T-helper 17 cell (primary cell): ENCODE data around the gene RPL15. TPM values are rescaled to one million over a fixed set of nuclear protein-coding genes. Genes with fewer than 3 reads are reported as not detected.

Experiments used
- ATAC-seq: fragments of 150-1000 bp; cut with Tn5 transposase; 2 replicates; pipeline ENCODE4 v1.10.0; 2021; ENCODE audit warnings: mild to moderate bottlenecking, moderate library complexity
- DNase-seq, 3 donors: peaks; one replicate each; pipeline versions ENCODE4 v3.0.0 to v3.0.0-alpha.2; 2020 to 2021
- H3K9me3 ChIP-seq: one replicate; pipeline ENCODE4 v1.7.0; 2013; ENCODE audit warnings: low read length, mild to moderate bottlenecking; ENCODE audit not compliant: control insufficient read depth, poor library complexity, severe bottlenecking
- H3K27ac Mint-ChIP-seq: one replicate; pipeline ENCODE4 v1.8.0; 2022; ENCODE audit warnings: mild to moderate bottlenecking, moderate library complexity, mixed read lengths
- H3K27me3 Mint-ChIP-seq: one replicate; pipeline ENCODE4 v1.8.0; 2022; ENCODE audit warnings: mixed read lengths
- H3K36me3 Mint-ChIP-seq: one replicate; pipeline ENCODE4 v1.8.0; 2022; ENCODE audit warnings: low read depth, mixed read lengths
- H3K4me1 Mint-ChIP-seq: one replicate; pipeline ENCODE4 v1.8.0; 2022; ENCODE audit warnings: mild to moderate bottlenecking, mixed read lengths
- H3K4me3 Mint-ChIP-seq: one replicate; pipeline ENCODE4 v1.8.0; 2022; ENCODE audit warnings: mild to moderate bottlenecking, moderate library complexity, mixed read lengths
- total RNA-seq, 4 donors: library from RNA in 2 of 4; stranded (reverse) in 2 of 4; gene quantifications; one replicate each; pipeline ENCODE4 v1.2.3 and lab custom pipeline; 2022 to 2026

Gene RPL15
- total RNA-seq, 2 donors from 2014 or later: 1,887 to 2,036 TPM

DNA sequence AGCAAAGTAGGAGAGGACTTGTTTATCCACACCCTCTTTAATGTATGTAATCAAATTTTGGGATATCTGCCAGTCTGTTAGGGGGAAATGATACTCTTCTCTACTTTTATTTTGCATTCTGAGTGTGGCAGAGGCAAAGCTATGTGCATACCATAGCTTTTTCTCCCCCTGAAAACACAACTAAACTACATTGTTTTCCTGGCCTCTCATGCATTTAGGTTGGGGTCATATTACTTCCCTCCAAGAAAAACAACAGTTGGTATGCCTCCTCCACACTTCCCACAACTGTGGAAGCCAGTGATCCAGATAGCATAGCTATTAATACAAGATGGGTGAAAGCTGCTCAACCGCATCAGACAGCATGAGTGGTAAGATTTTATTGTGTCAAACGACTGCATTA, 6.9 kb downstream of the RPL15 start:
- Mint-ChIP-seq H3K4me1 (peaks cover 12% of the 10 kb centered on the region), H3K27ac (no peak overlapping the region), H3K27me3 (no peaks in the 10 kb centered on the region), H3K4me3 (no peak overlapping the region), H3K36me3 (no peaks in the 10 kb centered on the region)
- no peak for DNase-seq
- no peaks in the 10 kb centered on the region for H3K9me3 ChIP-seq
- ATAC-seq: no peak

DNA sequence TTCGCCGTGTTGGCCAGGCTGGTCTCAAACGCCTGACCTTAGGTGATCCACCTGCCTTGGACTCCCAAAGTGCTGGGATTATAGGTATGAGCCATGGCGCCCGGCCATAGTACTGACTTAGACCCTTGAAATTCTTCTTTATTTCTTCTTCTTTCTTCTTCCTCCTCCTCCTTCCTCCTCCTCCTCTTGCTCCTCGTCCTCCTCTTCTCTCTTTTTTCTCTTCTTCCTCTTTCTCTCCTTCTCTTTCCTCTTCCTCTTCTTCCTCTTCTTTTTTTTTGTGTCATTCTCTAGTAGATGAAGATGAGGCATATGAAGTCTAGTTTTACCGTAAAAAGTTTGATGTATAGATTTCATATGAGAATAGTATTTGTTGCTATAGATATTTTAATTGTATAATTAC, 9.3 kb downstream of the RPL15 start:
- Mint-ChIP-seq H3K27ac (no peak overlapping the region), H3K4me3 (no peak overlapping the region), H3K36me3 (peaks cover 2% of the 10 kb centered on the region), H3K27me3 (peaks cover 1% of the 10 kb centered on the region), H3K4me1 (peaks cover 3% of the 10 kb centered on the region)
- no peaks in the 10 kb centered on the region for H3K9me3 ChIP-seq
- DNase-seq: no peak
- no peak for ATAC-seq

DNA sequence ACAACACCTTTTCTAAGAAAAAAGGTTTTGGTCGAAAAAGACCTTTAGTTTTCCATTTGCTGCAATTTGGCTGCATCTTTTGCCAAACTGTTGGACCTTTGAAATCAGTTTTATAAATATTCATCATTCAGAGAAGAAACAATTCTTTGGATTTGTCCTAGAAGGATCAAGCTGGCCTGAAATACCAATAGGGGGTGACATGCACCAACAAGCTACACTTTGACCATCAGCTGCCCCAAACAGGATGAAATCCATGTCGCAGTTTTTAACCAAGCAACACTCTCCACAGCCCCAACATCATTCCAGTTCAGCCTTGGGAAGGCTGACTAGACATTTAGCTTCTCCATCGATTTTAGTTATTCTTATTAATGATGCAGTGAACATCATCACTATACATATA, 9.8 kb downstream of the RPL15 start:
- no peak for ATAC-seq
- Mint-ChIP-seq H3K27me3 (peaks cover 6% of the 10 kb centered on the region), H3K4me1 (peaks cover 6% of the 10 kb centered on the region), H3K27ac (no peak overlapping the region), H3K36me3 (peaks cover 5% of the 10 kb centered on the region), H3K4me3 (no peak overlapping the region)
- no peaks in the 10 kb centered on the region for H3K9me3 ChIP-seq
- no peak for DNase-seq

DNA sequence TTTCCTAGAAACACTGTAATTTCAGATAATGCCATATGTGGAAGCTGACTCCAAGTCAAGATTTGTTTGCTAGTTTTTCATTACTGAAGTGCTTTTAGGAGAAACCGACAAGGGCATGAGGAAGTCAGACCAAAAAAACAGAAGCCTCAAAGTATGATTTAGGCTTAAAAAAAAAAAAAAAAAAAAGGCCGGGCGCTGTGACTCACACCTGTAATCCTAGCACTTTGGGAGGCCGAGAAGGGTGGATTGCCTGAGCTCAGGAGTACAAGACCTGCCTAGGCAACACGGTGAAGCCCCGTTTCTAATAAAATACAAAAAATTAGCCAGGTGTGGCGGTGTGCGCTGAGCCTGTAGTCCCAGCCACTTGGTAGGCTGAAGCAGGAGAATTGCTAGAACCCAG, 11.6 kb downstream of the RPL15 start:
- no peak for ATAC-seq
- Mint-ChIP-seq H3K36me3 (peaks cover 5% of the 10 kb centered on the region), H3K27ac (peak overlapping the region; percentile 54), H3K27me3 (peaks cover 12% of the 10 kb centered on the region), H3K4me3 (no peak overlapping the region), H3K4me1 (peaks cover 6% of the 10 kb centered on the region)
- H3K9me3 ChIP-seq: no peaks in the 10 kb centered on the region
- DNase-seq: no peak

DNA sequence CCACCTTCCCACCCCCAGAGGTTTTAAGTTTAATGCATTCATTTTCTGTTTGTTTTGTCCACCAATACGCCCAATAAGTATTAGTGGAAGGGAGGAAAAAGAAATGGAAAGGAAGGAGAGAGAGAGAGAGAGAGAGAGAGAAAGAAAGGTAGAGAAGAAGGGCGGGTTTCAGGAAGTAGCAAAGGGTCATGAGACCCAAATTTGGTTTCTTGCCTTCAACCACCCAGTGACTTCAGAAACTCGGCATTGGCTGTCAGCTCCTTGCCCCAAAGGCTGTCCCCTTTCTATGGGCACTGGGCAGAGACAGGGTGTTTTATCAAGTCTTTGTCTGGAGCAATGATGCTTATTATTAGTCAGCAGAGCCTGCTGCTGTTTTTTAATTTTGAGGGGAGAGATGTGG, 14.7 kb downstream of the RPL15 start:
- peaks cover 13% of the 10 kb centered on the region for H3K27me3 Mint-ChIP-seq
- no peak for DNase-seq
- peaks cover 7% of the 10 kb centered on the region for H3K36me3 Mint-ChIP-seq
- peaks cover 2% of the 10 kb centered on the region for H3K9me3 ChIP-seq
- H3K4me1 Mint-ChIP-seq: peaks cover 4% of the 10 kb centered on the region
- H3K27ac Mint-ChIP-seq: no peak overlapping the region
- ATAC-seq: no peak
- H3K4me3 Mint-ChIP-seq: no peak overlapping the region

DNA sequence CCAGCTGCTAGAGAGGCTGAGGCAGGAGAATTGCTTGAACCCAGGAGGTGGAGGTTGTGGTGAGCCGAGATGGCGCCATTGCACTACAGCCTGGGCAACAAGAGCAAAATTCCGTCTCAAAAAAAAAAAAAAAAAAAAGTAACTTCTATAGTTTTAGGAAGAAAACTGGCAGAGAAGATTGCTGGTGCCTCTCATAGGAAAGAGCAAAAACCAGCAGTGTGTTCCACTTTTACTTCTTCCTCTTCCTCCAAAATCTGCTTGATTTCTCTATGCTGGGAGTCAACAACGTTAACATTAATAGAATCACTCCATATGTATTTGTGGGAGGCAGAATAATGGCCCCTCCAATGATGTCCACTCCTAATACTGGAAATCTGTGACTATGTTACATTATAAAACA, 15.6 kb downstream of the RPL15 start:
- Mint-ChIP-seq H3K4me3 (no peak overlapping the region), H3K4me1 (peaks cover 4% of the 10 kb centered on the region), H3K27me3 (peaks cover 20% of the 10 kb centered on the region), H3K27ac (no peak overlapping the region), H3K36me3 (peaks cover 7% of the 10 kb centered on the region)
- DNase-seq (no peak), ATAC-seq (no peak)
- H3K9me3 ChIP-seq: peaks cover 2% of the 10 kb centered on the region

DNA sequence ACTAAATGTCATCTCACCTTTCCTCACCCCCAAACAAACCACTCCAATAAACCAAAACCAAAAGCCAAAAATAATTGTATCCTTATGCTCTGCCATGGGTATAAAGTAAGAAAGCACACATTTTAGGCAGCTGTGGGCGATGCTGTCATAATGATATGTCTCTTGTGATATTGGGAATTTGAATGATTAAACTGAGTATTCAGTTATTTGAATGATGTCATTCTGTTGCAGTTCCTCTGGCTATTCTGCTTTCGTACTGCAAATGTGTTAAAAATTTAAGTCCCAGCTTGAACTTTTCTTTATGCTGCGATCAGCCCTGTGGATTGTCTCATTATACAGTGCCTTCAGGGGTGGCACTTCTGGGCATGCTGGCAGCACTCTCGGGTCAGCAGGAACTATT, 17.3 kb downstream of the RPL15 start:
- H3K9me3 ChIP-seq: peaks cover 2% of the 10 kb centered on the region
- peaks cover 7% of the 10 kb centered on the region for H3K36me3 Mint-ChIP-seq
- H3K27me3 Mint-ChIP-seq: peaks cover 20% of the 10 kb centered on the region
- DNase-seq (no peak), ATAC-seq (no peak)
- no peak overlapping the region for H3K4me3 Mint-ChIP-seq
- no peak overlapping the region for H3K27ac Mint-ChIP-seq
- peaks cover 4% of the 10 kb centered on the region for H3K4me1 Mint-ChIP-seq

DNA sequence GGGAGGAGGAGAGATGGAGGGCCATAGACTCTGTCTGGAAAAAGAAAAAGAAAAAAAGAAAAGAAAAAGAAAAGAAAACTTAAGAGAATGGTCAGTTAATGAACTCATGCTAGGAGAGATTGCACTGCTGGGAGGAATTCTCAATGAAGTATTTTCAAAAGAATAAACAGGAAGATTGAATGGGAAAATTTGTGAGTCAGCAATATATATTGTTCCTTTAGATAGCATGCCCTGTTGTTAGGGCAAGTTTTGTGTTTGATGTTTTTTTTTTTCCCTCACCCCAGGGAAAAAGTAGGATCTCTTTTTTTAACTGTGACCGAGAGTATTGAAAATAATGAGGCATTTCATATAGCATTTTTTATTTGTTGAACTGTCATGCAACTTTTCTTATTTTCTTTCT, 20.4 kb downstream of the RPL15 start:
- no peak for DNase-seq
- H3K9me3 ChIP-seq: peaks cover 2% of the 10 kb centered on the region
- no peak for ATAC-seq
- no peak overlapping the region for H3K27ac Mint-ChIP-seq
- no peak overlapping the region for H3K4me3 Mint-ChIP-seq
- H3K27me3 Mint-ChIP-seq: peaks cover 13% of the 10 kb centered on the region
- H3K36me3 Mint-ChIP-seq: peaks cover 2% of the 10 kb centered on the region
- H3K4me1 Mint-ChIP-seq: no peaks in the 10 kb centered on the region

DNA sequence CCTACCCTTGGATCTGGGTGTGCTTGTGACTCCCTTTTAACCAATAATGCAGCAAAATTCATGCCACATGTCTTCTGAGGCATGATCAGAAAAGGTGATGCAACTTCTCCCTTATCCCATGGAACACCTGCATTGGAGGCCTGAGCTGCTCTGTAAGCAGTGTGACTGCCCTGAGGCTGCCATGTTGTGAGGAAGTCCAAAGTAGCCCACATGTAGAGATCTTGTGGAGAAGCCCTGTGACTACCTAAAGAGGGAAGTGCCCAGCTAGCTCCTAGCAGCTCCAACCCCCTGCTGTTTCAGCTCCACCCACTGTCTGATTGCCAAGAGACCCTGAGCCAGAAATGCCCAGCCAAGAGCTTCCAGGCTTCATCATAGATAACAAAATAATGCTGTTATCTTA, 21.8 kb downstream of the RPL15 start:
- H3K9me3 ChIP-seq: peaks cover 1% of the 10 kb centered on the region
- peaks cover 2% of the 10 kb centered on the region for H3K36me3 Mint-ChIP-seq
- no peak overlapping the region for H3K27ac Mint-ChIP-seq
- no peak overlapping the region for H3K4me3 Mint-ChIP-seq
- H3K27me3 Mint-ChIP-seq: peaks cover 8% of the 10 kb centered on the region
- peaks cover 3% of the 10 kb centered on the region for H3K4me1 Mint-ChIP-seq
- ATAC-seq (no peak), DNase-seq (no peak)

DNA sequence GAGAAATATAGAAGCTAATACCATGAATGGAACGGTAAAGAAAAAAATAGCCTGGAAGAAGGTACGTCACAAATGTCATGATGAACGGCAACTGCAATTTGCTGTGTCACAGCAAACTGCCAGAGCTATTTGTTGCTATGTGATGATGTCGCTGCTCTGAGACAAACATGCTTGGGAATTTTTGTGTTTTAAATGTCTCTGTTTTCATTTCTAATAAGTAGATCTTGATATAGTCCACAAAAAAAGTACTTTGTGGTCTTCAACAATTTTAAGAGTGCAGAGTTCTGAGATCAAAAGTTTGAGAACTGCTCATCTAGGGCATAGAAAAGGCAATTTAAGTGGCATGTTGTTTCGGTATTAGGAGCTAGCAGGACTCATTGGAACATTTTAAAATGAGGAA, 23.8 kb downstream of the RPL15 start:
- no peak for ATAC-seq
- DNase-seq: no peak
- Mint-ChIP-seq H3K36me3 (no peaks in the 10 kb centered on the region), H3K27ac (no peak overlapping the region), H3K27me3 (peaks cover 8% of the 10 kb centered on the region), H3K4me3 (no peak overlapping the region), H3K4me1 (peaks cover 11% of the 10 kb centered on the region)
- no peaks in the 10 kb centered on the region for H3K9me3 ChIP-seq

DNA sequence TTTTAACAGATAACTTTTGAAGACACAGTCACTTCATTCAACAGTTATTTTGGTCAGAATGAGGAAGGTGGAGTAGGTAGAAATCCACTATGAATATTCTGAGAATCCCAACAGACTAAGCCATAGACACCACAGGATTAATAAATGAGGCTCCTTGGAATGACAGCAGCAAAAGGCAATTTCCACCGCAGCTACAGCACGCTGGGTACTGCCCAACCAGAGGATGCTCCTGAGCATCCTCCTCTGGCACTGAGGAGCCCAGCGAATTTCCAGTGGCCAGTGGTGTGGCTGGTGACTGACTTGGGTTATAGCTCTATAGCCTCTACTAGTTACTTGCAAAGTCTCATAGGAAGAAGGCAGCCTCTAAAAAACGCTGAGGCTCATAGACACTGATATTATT, 24.5 kb downstream of the RPL15 start:
- Mint-ChIP-seq H3K27ac (no peak overlapping the region), H3K4me3 (no peak overlapping the region), H3K27me3 (peaks cover 8% of the 10 kb centered on the region), H3K4me1 (peaks cover 11% of the 10 kb centered on the region), H3K36me3 (no peaks in the 10 kb centered on the region)
- DNase-seq: no peak
- no peak for ATAC-seq
- H3K9me3 ChIP-seq: no peaks in the 10 kb centered on the region

DNA sequence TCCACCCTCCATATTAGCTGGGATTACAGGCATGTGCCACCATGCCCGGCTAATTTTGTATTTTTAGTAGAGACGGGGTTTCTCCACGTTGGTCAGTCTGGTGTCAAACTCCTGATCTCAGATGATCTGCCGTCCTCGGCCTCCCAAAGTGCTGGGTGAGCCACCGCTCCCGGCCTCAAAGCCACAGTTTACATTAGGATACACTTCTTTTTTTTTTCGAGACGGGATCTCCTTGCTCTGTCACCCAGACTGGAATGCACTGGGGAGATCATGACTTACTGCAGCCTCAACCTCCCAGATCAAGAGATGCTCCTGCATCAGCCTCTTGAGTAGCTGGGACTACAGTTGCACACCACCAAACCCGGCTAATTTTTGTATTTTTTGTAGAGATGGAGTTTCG, 25.6 kb downstream of the RPL15 start:
- DNase-seq (no peak), ATAC-seq (no peak)
- peaks cover 17% of the 10 kb centered on the region for H3K4me1 Mint-ChIP-seq
- no peaks in the 10 kb centered on the region for H3K9me3 ChIP-seq
- no peak overlapping the region for H3K4me3 Mint-ChIP-seq
- H3K27me3 Mint-ChIP-seq: no peaks in the 10 kb centered on the region
- H3K27ac Mint-ChIP-seq: no peak overlapping the region
- no peaks in the 10 kb centered on the region for H3K36me3 Mint-ChIP-seq

DNA sequence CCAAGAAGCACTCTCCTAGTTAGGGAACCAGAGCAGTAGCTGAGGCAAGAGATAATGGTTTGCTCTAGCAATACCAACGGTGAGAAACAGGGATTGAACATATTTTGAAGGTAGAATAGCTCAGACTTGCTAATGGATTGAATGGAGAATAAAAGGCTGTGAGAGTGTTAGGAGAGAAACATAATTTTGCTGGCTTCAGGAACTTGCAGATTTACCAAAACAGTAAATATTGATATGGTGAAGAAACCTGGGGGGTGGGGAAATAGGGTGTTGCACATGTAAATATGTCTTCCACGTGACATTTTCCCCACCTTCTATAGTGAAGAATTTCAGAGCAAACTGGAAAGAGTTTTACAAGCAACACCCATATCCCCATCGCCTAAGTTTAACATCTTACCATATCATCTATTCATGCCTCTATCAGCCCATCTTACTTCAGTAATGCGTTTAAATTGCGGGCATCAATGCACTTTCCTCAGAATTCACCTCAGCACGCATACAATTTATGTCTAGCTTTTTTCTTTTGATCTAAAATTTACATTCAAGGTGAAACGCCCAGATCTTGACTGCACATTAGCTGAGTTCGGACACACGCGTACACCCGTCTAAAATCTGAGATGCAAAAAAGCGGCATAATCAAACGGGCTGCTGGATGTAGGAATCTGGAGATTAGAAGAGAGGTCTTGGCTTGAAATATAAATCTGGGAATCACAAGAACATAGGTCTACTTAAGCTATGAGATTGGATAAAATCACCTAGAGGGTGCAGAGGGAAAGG, 27.3 kb downstream of the RPL15 start:
- peaks cover 28% of the 10 kb centered on the region for H3K4me1 Mint-ChIP-seq
- H3K4me3 Mint-ChIP-seq: peak overlapping the region; percentile 96
- H3K9me3 ChIP-seq: no peaks in the 10 kb centered on the region
- no peak for DNase-seq
- no peak for ATAC-seq
- H3K27ac Mint-ChIP-seq: peak overlapping the region; percentile 86
- no peaks in the 10 kb centered on the region for H3K27me3 Mint-ChIP-seq
- H3K36me3 Mint-ChIP-seq: no peaks in the 10 kb centered on the region
